SK-N-SH treated with all-trans-retinoic acid at 6 μM for 48 hours (cell line): Measurements from ENCODE around the gene HGS.

ENCODE experiments used
- ATAC-seq: fragments of 200-7000 bp; cut with Tn5 transposase; 3 replicates; pipeline ENCODE4 v1.9.1; 2020; ENCODE audit warnings: mild to moderate bottlenecking, moderate library complexity
- ARNTL ChIP-seq: fragments of 450-650 bp; formaldehyde crosslinking; IDR thresholded peaks from 2 replicates; pipeline ENCODE4 v1.5.0; 2020; ENCODE audit warnings: low read depth, mild to moderate bottlenecking, moderate library complexity, borderline replicate concordance
- BACH2 ChIP-seq: fragments of 250-450 bp; sonication (Bioruptor Pico); IDR thresholded peaks from 2 replicates; pipeline ENCODE4 v1.9.0; 2021; ENCODE audit warnings: mild to moderate bottlenecking, borderline replicate concordance
- CSDC2 ChIP-seq: fragments of 250-450 bp; sonication (Bioruptor Pico); IDR thresholded peaks from 2 replicates; pipeline ENCODE4 v1.5.0; 2020; ENCODE audit warnings: mild to moderate bottlenecking, moderate library complexity
- CSRNP3 ChIP-seq: fragments of 250-450 bp; sonication (Bioruptor Pico); IDR thresholded peaks from 2 replicates; pipeline ENCODE4 v1.5.1; 2021; ENCODE audit warnings: mild to moderate bottlenecking, moderate library complexity
- ESRRG ChIP-seq: fragments of 250-450 bp; sonication (Bioruptor Pico); IDR thresholded peaks from 2 replicates; pipeline ENCODE4 v1.6.1; 2021; ENCODE audit warnings: mild to moderate bottlenecking
- GLIS3 ChIP-seq: fragments of 250-450 bp; sonication (Bioruptor Pico); IDR thresholded peaks from 2 replicates; pipeline ENCODE4 v1.5.0; 2020; ENCODE audit warnings: mild to moderate bottlenecking, moderate library complexity
- OSR1 ChIP-seq: fragments of 250-450 bp; sonication (Bioruptor Pico); IDR thresholded peaks from 2 replicates; pipeline ENCODE4 v1.8.0; 2022; ENCODE audit warnings: moderate library complexity, mild to moderate bottlenecking, inconsistent platforms
- PATZ1 ChIP-seq: fragments of 250-450 bp; sonication (Bioruptor Pico); IDR thresholded peaks from 2 replicates; pipeline ENCODE4 v1.8.0; 2020; ENCODE audit warnings: mild to moderate bottlenecking, moderate library complexity, borderline replicate concordance
- POU6F1 ChIP-seq: fragments of 250-450 bp; sonication (Bioruptor Pico); IDR thresholded peaks from 2 replicates; pipeline ENCODE4 v1.8.0; 2021; ENCODE audit warnings: low read depth, mild to moderate bottlenecking, moderate library complexity, borderline replicate concordance
- PPARA ChIP-seq: fragments of 250-450 bp; sonication (Bioruptor Pico); IDR thresholded peaks from 2 replicates; pipeline ENCODE4 v1.5.0; 2020; ENCODE audit warnings: mild to moderate bottlenecking, borderline replicate concordance
- RARB ChIP-seq: fragments of 250-450 bp; sonication (Bioruptor Pico); IDR thresholded peaks from 2 replicates; pipeline ENCODE4 v1.8.0; 2021; ENCODE audit warnings: mild to moderate bottlenecking, moderate library complexity
- SNAI2 ChIP-seq: fragments of 250-450 bp; sonication (Bioruptor Pico); IDR thresholded peaks from 2 replicates; pipeline ENCODE4 v1.5.0; 2020; ENCODE audit warnings: mild to moderate bottlenecking, moderate library complexity
- TCF4 ChIP-seq: fragments of 250-450 bp; sonication (Bioruptor Pico); IDR thresholded peaks from 2 replicates; pipeline ENCODE4 v1.8.0; 2021; ENCODE audit warnings: mild to moderate bottlenecking, moderate library complexity, borderline replicate concordance
- TOX ChIP-seq: fragments of 250-450 bp; sonication (Bioruptor Pico); IDR thresholded peaks from 2 replicates; pipeline ENCODE4 v1.8.0; 2021; ENCODE audit warnings: mild to moderate bottlenecking, moderate library complexity, borderline replicate concordance
- ZC3H10 ChIP-seq: fragments of 250-450 bp; sonication (Bioruptor Pico); IDR thresholded peaks from 2 replicates; pipeline ENCODE4 v1.5.1; 2021; ENCODE audit warnings: mild to moderate bottlenecking, moderate library complexity
- ZFP3 ChIP-seq: fragments of 250-450 bp; sonication (Bioruptor Pico); IDR thresholded peaks from 2 replicates; pipeline ENCODE4 v1.5.0; 2020; ENCODE audit warnings: mild to moderate bottlenecking, moderate library complexity
- ZFP30 ChIP-seq: fragments of 450-650 bp; formaldehyde crosslinking; IDR thresholded peaks from 2 replicates; pipeline ENCODE4 v1.5.0; 2022; ENCODE audit warnings: mild to moderate bottlenecking, moderate library complexity
- ZNF565 ChIP-seq: fragments of 450-650 bp; formaldehyde crosslinking; conservative IDR thresholded peaks from 2 replicates; pipeline ENCODE4 v1.5.0; 2020; ENCODE audit warnings: low read depth, mild to moderate bottlenecking, moderate library complexity
- ZNF70 ChIP-seq: fragments of 450-650 bp; formaldehyde crosslinking; IDR thresholded peaks from 2 replicates; pipeline ENCODE4 v1.5.0; 2020; ENCODE audit warnings: mild to moderate bottlenecking, moderate library complexity
- ZNF8 ChIP-seq: fragments of 450-650 bp; formaldehyde crosslinking; IDR thresholded peaks from 2 replicates; pipeline ENCODE4 v1.5.0; 2020; ENCODE audit warnings: mild to moderate bottlenecking, moderate library complexity

Gene HGS

GRCh38 chr17:81681672-81682071, 2.1 kb upstream of the HGS start (continued):
- TF ChIP-seq ESRRG (CRISPR knock-in tag): no peak
- TF ChIP-seq CSDC2 (CRISPR knock-in tag): no peak

GRCh38 chr17:81682565-81683207, 1.1 kb upstream of the HGS start:
- ATAC-seq: peak; percentile 5
- TF ChIP-seq ZNF8 (CRISPR knock-in tag) (peak; percentile 94), ZNF70 (CRISPR knock-in tag) (no peak), PATZ1 (no peak), POU6F1 (CRISPR knock-in tag) (no peak), BACH2 (no peak), ARNTL (CRISPR knock-in tag) (no peak)

- peak; percentile 22 for ATAC-seq
- TF ChIP-seq ZFP3 (no peak), ZFP30 (CRISPR knock-in tag) (no peak), CSDC2 (CRISPR knock-in tag) (no peak), ARNTL (CRISPR knock-in tag) (no peak)
Measured at GRCh38 chr17:81683208-81683583, 615 bp upstream of the HGS start.

- TF ChIP-seq OSR1 (CRISPR knock-in tag) (no peak), ZFP30 (CRISPR knock-in tag) (no peak), ESRRG (CRISPR knock-in tag) (no peak), PATZ1 (no peak), ZC3H10 (CRISPR knock-in tag) (no peak), BACH2 (no peak), ZNF565 (CRISPR knock-in tag) (no peak), CSDC2 (CRISPR knock-in tag) (no peak), RARB (CRISPR knock-in tag) (no peak), TCF4 (CRISPR knock-in tag) (no peak), ARNTL (CRISPR knock-in tag) (no peak)
Measured at GRCh38 chr17:81684442-81684911, 666 bp downstream of the HGS start.

GRCh38 chr17:81685108-81685507, 1.3 kb downstream of the HGS start:
- TF ChIP-seq PPARA (CRISPR knock-in tag): no peak
- TF ChIP-seq RARB (CRISPR knock-in tag): no peak
- no peak for TF ChIP-seq CSRNP3 (CRISPR knock-in tag)
- TF ChIP-seq CSDC2 (CRISPR knock-in tag): no peak
- ATAC-seq: peak; percentile 11; the same call in 2 of the 3 replicates

More at GRCh38 chr17:81684442-81684911, 666 bp downstream of the HGS start:
- ATAC-seq: no peak; the same call in 1 of the 3 replicates

GRCh38 chr17:81686614-81687013, 2.8 kb downstream of the HGS start:
- ATAC-seq: no peak
- TF ChIP-seq RARB (CRISPR knock-in tag): no peak
- TF ChIP-seq TOX (CRISPR knock-in tag): no peak
- no peak for TF ChIP-seq GLIS3 (CRISPR knock-in tag)
- no peak for TF ChIP-seq SNAI2 (CRISPR knock-in tag)
- no peak for TF ChIP-seq POU6F1 (CRISPR knock-in tag)
- no peak for TF ChIP-seq TCF4 (CRISPR knock-in tag)
- no peak for TF ChIP-seq ZFP3
- TF ChIP-seq BACH2: no peak
- TF ChIP-seq ZNF8 (CRISPR knock-in tag): no peak
- TF ChIP-seq OSR1 (CRISPR knock-in tag): no peak
- no peak for TF ChIP-seq PATZ1
